ENCODE data around the gene NCOR2. TPM values are rescaled to one million over a fixed set of nuclear protein-coding genes. Genes with fewer than 3 reads are reported as not detected.

NCOR2 gene
- total RNA-seq, 1 experiment from 2014 or later, result 326 TPM

DNA sequence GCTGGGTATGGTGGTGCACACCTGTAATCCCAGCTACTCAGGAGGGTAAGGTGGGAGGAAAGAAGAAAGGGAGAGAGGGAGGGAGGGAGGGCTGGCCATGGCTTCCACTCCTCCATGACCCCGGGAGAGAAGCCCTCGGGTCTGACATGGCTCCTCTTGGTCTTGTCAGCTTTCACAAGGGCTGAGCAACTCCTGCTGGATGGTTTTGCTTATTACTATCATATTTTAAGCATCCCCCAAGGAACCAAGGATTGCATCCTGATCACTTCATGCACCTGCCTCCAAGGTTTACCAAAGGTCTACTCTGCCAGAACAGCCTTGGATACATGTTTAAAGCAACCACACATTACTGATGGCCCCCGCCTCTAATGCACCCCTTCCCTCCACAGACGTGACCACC is 28.0 kb upstream of the NCOR2 start (continued):
- no peak for TF ChIP-seq SMAD3 (CRISPR knock-in tag; IDR thresholded peaks at IDR 0.05; ENCODE audit: borderline replicate concordance)

- Mint-ChIP-seq H3K36me3 (peaks cover 5% of the 10 kb centered on the region), H3K4me3 (no peak overlapping the region), H3K4me1 (no peaks in the 10 kb centered on the region), H3K27ac (no peak overlapping the region), H3K27me3 (ENCODE audit: low read depth) (no peaks in the 10 kb centered on the region; the same call in 1 of the 2 replicates), H3K9me3 (peaks cover 25% of the 10 kb centered on the region)
- ChIA-PET POLR2A (no interaction called here), CTCF (no interaction called here)
- no peak for DNase-seq (ENCODE audit: low spot score)
- no peak for TF ChIP-seq TP53 (CRISPR knock-in tag; IDR thresholded peaks at IDR 0.05)
- no peak for TF ChIP-seq ZNF219 (CRISPR knock-in tag; IDR thresholded peaks at IDR 0.05; ENCODE audit: borderline replicate concordance)
- no peak for TF ChIP-seq AR (CRISPR knock-in tag; IDR thresholded peaks at IDR 0.05)
- no peak for TF ChIP-seq ATF6 (CRISPR knock-in tag; IDR thresholded peaks at IDR 0.05)
- TF ChIP-seq, protein P1, sequence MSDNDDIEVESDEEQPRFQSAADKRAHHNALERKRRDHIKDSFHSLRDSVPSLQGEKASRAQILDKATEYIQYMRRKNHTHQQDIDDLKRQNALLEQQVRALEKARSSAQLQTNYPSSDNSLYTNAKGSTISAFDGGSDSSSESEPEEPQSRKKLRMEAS (CRISPR knock-in tag; IDR thresholded peaks at IDR 0.05), result no peak
- TF ChIP-seq RELA (CRISPR knock-in tag; IDR thresholded peaks at IDR 0.05; ENCODE audit: borderline replicate concordance), result no peak
- no peak for TF ChIP-seq E2F4 (CRISPR knock-in tag; IDR thresholded peaks at IDR 0.05; ENCODE audit: borderline replicate concordance, low read depth)
- no peak for TF ChIP-seq SMAD3 (CRISPR knock-in tag; IDR thresholded peaks at IDR 0.05; ENCODE audit: borderline replicate concordance)
- TF ChIP-seq ZNF416 (CRISPR knock-in tag; IDR thresholded peaks at IDR 0.05), result no peak
- no peak for ATAC-seq
These were observed 27.4 kb upstream of the NCOR2 start for GRCh38 chr12:124594851-124595250.

DNA sequence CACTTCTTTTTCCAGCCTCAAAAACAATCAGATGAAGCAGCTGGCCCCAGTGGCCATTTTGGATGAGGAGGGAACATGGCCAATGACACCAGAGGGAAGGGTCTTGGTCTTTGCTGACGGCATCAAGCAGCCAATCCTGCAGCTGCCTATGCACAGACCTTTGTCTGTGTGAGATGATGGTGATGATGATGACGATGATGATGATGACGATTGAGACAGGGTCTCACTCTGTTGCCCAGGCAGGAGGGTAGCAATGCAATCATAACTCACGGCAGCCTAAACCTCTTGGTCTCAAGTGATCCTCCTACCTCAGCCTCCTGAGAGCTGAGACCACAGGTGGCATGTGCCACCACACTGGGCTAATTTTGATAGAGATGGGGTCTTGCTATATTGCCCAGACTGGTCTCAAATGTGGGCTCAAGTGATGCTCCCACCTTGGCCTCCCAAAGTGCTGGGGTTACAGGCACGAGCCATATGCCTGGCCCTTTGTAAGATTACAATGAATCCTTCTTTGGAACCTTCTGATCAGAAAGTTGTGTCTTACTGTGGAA is 26.5 kb upstream of the NCOR2 start:
- Mint-ChIP-seq H3K9me3 (peaks cover 16% of the 10 kb centered on the region), H3K4me1 (0 out of 2 replicates have a peak, but pooled peaks cover 1% of the 10 kb centered on the region), H3K27ac (no peak overlapping the region), H3K27me3 (ENCODE audit: low read depth) (no peaks in the 10 kb centered on the region; the same call in 1 of the 2 replicates), H3K4me3 (no peak overlapping the region), H3K36me3 (peaks cover 5% of the 10 kb centered on the region)
- ChIA-PET POLR2A (no interaction called here), CTCF (no interaction called here)
- no peak for ATAC-seq
- peak; percentile 80 for TF ChIP-seq ZNF121 (CRISPR knock-in tag; IDR thresholded peaks at IDR 0.05)
- TF ChIP-seq ZNF425 (CRISPR knock-in tag; conservative IDR thresholded peaks at IDR 0.05), result no peak
- TF ChIP-seq ATF3 (CRISPR knock-in tag; conservative IDR thresholded peaks at IDR 0.05), result no peak
- DNase-seq (ENCODE audit: low spot score), result no peak

Data from WTC11 (cell line).